HepG2 (cell line): ENCODE data around the gene PROX2. TPM values are rescaled to one million over a fixed set of nuclear protein-coding genes. Genes with fewer than 3 reads are reported as not detected.

ENCODE experiments used
- ATAC-seq: fragments of 200-7000 bp; cut with Tn5 transposase; 3 replicates; pipeline ENCODE4 v1.9.1; 2020; ENCODE audit warnings: mild to moderate bottlenecking, moderate library complexity
- BruUV-seq: library from RNA; stranded (reverse); fragments of 400-500 nt; replicated peaks from 2 replicates; lab custom pipeline; 2021; lab: Mats Ljungman, UMichigan
- CTCF ChIA-PET: fragments of 300-600 bp; formaldehyde crosslinking; extraction: SDS; loops from one replicate; lab custom pipeline; 2021; ENCODE audit warnings: low total read pairs, inconsistent platforms, low intra/inter-chr PET ratio; lab: Yijun Ruan, JAX
- POLR2A ChIA-PET: fragments of 350-600 bp; sonication (Branson Sonifier 250); formaldehyde crosslinking; loops from one replicate; lab custom pipeline; 2020; ENCODE audit warnings: antibody characterized with exemption, inconsistent platforms; lab: Yijun Ruan, JAX
- DNase-seq: peaks from one replicate; pipeline ENCODE4 v3.0.0-alpha.2; 2015; ENCODE audit warnings: low spot score
- FAIRE-seq: peaks from 3 replicates; lab custom pipeline; 2011; peaks lifted over from hg19 to GRCh38; lab: Jason Lieb, UNC
- H2AFZ ChIP-seq: one replicate; pipeline ENCODE4 v1.6.1; 2011; ENCODE audit warnings: low read length, inconsistent platforms
- H3K27ac ChIP-seq: fragments of 300-600 bp; 3 replicates; pipeline ENCODE4 v1.8.0; 2011; ENCODE audit warnings: mixed run types, mild to moderate bottlenecking, mixed read lengths, low read length, inconsistent platforms; ENCODE audit not compliant: insufficient read depth; ENCODE audit errors: extremely low read length
- H3K27me3 ChIP-seq, 2 experiments: fragments of 200-600 bp in 1 of 2; 2 replicates in 1 of 2; 3 replicates in 1 of 2; pipeline versions ENCODE4 v1.6.0 to v1.8.0; 2011; ENCODE audit warnings: low read length in 2 of 2, mild to moderate bottlenecking in 2 of 2, moderate library complexity in 2 of 2, inconsistent platforms in 1 of 2; ENCODE audit not compliant: insufficient read depth in 2 of 2, control insufficient read depth in 1 of 2
- H3K36me3 ChIP-seq, 2 experiments: fragments of 200-600 bp in 1 of 2; replicated peaks in 1 of 2; 2 replicates in 1 of 2; 3 replicates in 1 of 2; pipeline versions ENCODE4 v1.5.1 to v1.8.0; 2011; ENCODE audit warnings: low read length in 2 of 2, inconsistent platforms in 1 of 2; ENCODE audit not compliant: insufficient read depth in 2 of 2, control insufficient read depth in 1 of 2
- H3K4me1 ChIP-seq: 2 replicates; pipeline ENCODE4 v1.5.1; 2012; ENCODE audit warnings: low read length, inconsistent platforms; ENCODE audit not compliant: insufficient read depth
- H3K4me2 ChIP-seq: 2 replicates; pipeline ENCODE4 v1.6.0; 2011; ENCODE audit warnings: low read depth, low read length, inconsistent platforms
- H3K4me3 ChIP-seq, 3 experiments: fragments of 200-600 bp in 1 of 3; sonication (generic), shearing (Covaris generic) in 1 of 3; replicated peaks in 1 of 3; 2 replicates each; pipeline ENCODE4 v1.5.1; 2011 to 2016; ENCODE audit warnings: low read length in 3 of 3, inconsistent platforms in 2 of 3, low read depth in 2 of 3, mild to moderate bottlenecking in 2 of 3, control low read depth in 1 of 3, mixed read lengths in 1 of 3; ENCODE audit not compliant: insufficient read depth in 1 of 3
- H3K79me2 ChIP-seq: one replicate; pipeline ENCODE4 v1.6.1; 2011; ENCODE audit warnings: low read length, inconsistent platforms; ENCODE audit not compliant: insufficient read depth
- H3K9ac ChIP-seq: 2 replicates; pipeline ENCODE4 v1.6.0; 2011; ENCODE audit warnings: mild to moderate bottlenecking, low read depth, low read length, inconsistent platforms; ENCODE audit not compliant: insufficient read depth
- H3K9me3 ChIP-seq: 2 replicates; pipeline ENCODE4 v1.5.1; 2012; ENCODE audit warnings: mild to moderate bottlenecking, low read length
- H4K20me1 ChIP-seq: 2 replicates; pipeline ENCODE4 v1.6.0; 2011; ENCODE audit warnings: inconsistent platforms, mild to moderate bottlenecking, low read length, moderate library complexity; ENCODE audit not compliant: insufficient read depth
- ADNP ChIP-seq: sonication (generic); formaldehyde crosslinking; IDR thresholded peaks from 2 replicates; pipeline ENCODE4 v1.4.0; 2020; ENCODE audit warnings: missing genetic modification reagents
- ATF6 ChIP-seq: sonication (generic); formaldehyde crosslinking; conservative IDR thresholded peaks from 2 replicates; pipeline ENCODE4 v1.4.0; 2020; ENCODE audit warnings: missing genetic modification reagents
- FOSL2 ChIP-seq: sonication (generic); formaldehyde crosslinking; IDR thresholded peaks from 2 replicates; pipeline ENCODE4 v1.4.0; 2020; ENCODE audit warnings: missing genetic modification reagents
- FOXO1 ChIP-seq: sonication (generic); formaldehyde crosslinking; IDR thresholded peaks from 2 replicates; pipeline ENCODE4 v1.4.0; 2020; ENCODE audit warnings: missing genetic modification reagents
- HNRNPLL ChIP-seq: fragments of 200-400 bp; formaldehyde crosslinking; IDR thresholded peaks from 2 replicates; pipeline ENCODE4 v1.6.1; 2017; ENCODE audit warnings: mild to moderate bottlenecking, low read depth, low read length; ENCODE audit not compliant: poor library complexity, severe bottlenecking
- KDM1A ChIP-seq: IDR thresholded peaks from 2 replicates; pipeline ENCODE4 v1.6.1; 2016; ENCODE audit warnings: missing compliant biosample characterization
- NFIC ChIP-seq: IDR thresholded peaks from 2 replicates; pipeline ENCODE4 v1.6.1; 2012; ENCODE audit warnings: mild to moderate bottlenecking, low read length, inconsistent platforms
- SMARCE1 ChIP-seq: fragments of 450-650 bp; IDR thresholded peaks from 2 replicates; pipeline ENCODE4 v1.6.1; 2017; ENCODE audit warnings: borderline replicate concordance
- ZMYM3 ChIP-seq: sonication (generic); formaldehyde crosslinking; IDR thresholded peaks from 2 replicates; pipeline ENCODE4 v1.5.1; 2020; ENCODE audit warnings: mild to moderate bottlenecking, missing genetic modification reagents
- ZNF33B ChIP-seq: sonication (generic); formaldehyde crosslinking; IDR thresholded peaks from 2 replicates; pipeline ENCODE4 v1.5.1; 2020; ENCODE audit warnings: mild to moderate bottlenecking, missing genetic modification reagents
- ZNF609 ChIP-seq: sonication (generic); formaldehyde crosslinking; IDR thresholded peaks from 2 replicates; pipeline ENCODE4 v1.4.0; 2020; ENCODE audit warnings: mild to moderate bottlenecking, missing genetic modification reagents, borderline replicate concordance
- ZNF670 ChIP-seq: sonication (generic); formaldehyde crosslinking; IDR thresholded peaks from 2 replicates; pipeline ENCODE4 v1.8.0; 2022; ENCODE audit warnings: mild to moderate bottlenecking, missing genetic modification reagents, borderline replicate concordance
- ZNF816 ChIP-seq: sonication (generic); formaldehyde crosslinking; IDR thresholded peaks from 2 replicates; pipeline ENCODE4 v1.8.0; 2022; ENCODE audit warnings: missing genetic modification reagents, mild to moderate bottlenecking, borderline replicate concordance
- WGBS: methylation state at CpG from one replicate; pipeline ENCODE4 v1.1.6; 2017; ENCODE audit warnings: low lambda C conversion rate; 5-methylcytosine and 5-hydroxymethylcytosine counted together
- in situ Hi-C: cut with HindIII; loops from 2 replicates; pipeline ENCODE4 v1.10.0; 2017; ENCODE audit warnings: low pct_unique_long_range_greater_than_20kb; ENCODE audit not compliant: extremely low pct_ligation_motif_present
- intact Hi-C: fragments of 100-400 bp; cut with micrococcal nuclease; formaldehyde crosslinking; loops from one replicate; pipeline ENCODE4 v1.10.0; 2022; ENCODE audit not compliant: unreplicated experiment
- polyA plus RNA-seq, 8 experiments: library from polyadenylated mRNA; depleted of rRNA in 3 of 8; stranded (reverse) in 7 of 8; unstranded in 1 of 8; fragments of >200 nt; fragmentation: Illumina TruSeq in 4 of 8; extraction: Trizol in 4 of 8; gene quantifications; 2 replicates each; pipeline versions ENCODE4 v1.2.1 to v1.2.3, GENCODE V29; 2011 to 2016; ENCODE audit warnings: low read depth in 4 of 8, missing spikeins in 1 of 8, mixed read lengths in 1 of 8; ENCODE audit not compliant: insufficient read depth in 1 of 8
- total RNA-seq, 5 experiments: library from RNA; depleted of rRNA; stranded (reverse); fragments of >200 nt; fragmentation: Illumina TruSeq; extraction: Trizol; gene quantifications; 2 replicates each; pipeline ENCODE4 v1.2.3, GENCODE V29; 2016; ENCODE audit warnings: low read depth in 1 of 5

PROX2 gene
- total and polyA plus RNA-seq, 2 of the 13 experiments (the other 11 are each of a cell fraction or from before 2014, with no cell fraction given), result not detected

GRCh38 chr14:74922752-74923401 lies 46.9 kb upstream of the PROX2 start, which contains the start of gene RPS6KL1 (continued):
- TF ChIP-seq FOXO1 (CRISPR knock-in tag) (no peak), FOSL2 (peak; percentile 18; the same call in 1 of the 2 replicates)

GRCh38 chr14:74921987-74922751 lies 46.2 kb upstream of the PROX2 start:
- CTCF ChIA-PET, result no interaction called here
- Histone ChIP-seq H3K4me1 (peaks cover 13% of the 10 kb centered on the region), H3K4me3 (peak overlapping the region; percentile 83 to 97 (median 90); a peak in 5 of 6 replicates), H3K27me3 (no peaks in the 10 kb centered on the region; a peak in 2 of 5 replicates), H3K9ac (peak overlapping the region; percentile 89), H3K27ac (no peak overlapping the region), H3K9me3 (no peaks in the 10 kb centered on the region), H2AFZ (no peak overlapping the region), H3K4me2 (peak overlapping the region; percentile 72), H4K20me1 (no peaks in the 10 kb centered on the region), H3K36me3 (no peaks in the 10 kb centered on the region), H3K79me2 (no peaks in the 10 kb centered on the region)
- FAIRE-seq (no peak), DNase-seq (no peak), ATAC-seq (peak; percentile 27)
- BruUV-seq, result TSS peak; percentile 74
- TF ChIP-seq KDM1A (peak; percentile 91), HNRNPLL (no peak), SMARCE1 (no peak), ZNF609 (CRISPR knock-in tag) (peak; percentile 35; the same call in 1 of the 2 replicates), ZMYM3 (CRISPR knock-in tag) (peak; percentile 90), ZNF670 (CRISPR knock-in tag) (0 out of 2 replicates have a peak, but pooled peaks have one; percentile 10), ZNF816 (CRISPR knock-in tag) (0 out of 2 replicates have a peak, but pooled peaks have one; percentile 54), NFIC (no peak), ATF6 (no peak), ZNF33B (CRISPR knock-in tag) (0 out of 2 replicates have a peak, but pooled peaks have one; percentile 29), ADNP (CRISPR knock-in tag) (0 out of 2 replicates have a peak, but pooled peaks have one; percentile 30)
- intact Hi-C loops (no loop called here), in situ Hi-C loops (no loop called here)
- WGBS, result 50% methylated on average over 16 of the region's 19 CpGs
- POLR2A ChIA-PET, result interaction anchor here (0.8 to 2.0 kb wide), 14 partner anchors 10 to 167 kb away, joined by 3 to 16 read pairs (median 4); partner anchors contain the start of genes ACYP1, EIF2B2, PGF and PROX2
